ENCODE measurements around the gene COL23A1. TPM values are rescaled to one million over a fixed set of nuclear protein-coding genes. Genes with fewer than 3 reads are reported as not detected.

The COL23A1 gene
- polyA plus RNA-seq, 2 of the 4 experiments (the other 2 are of a cell fraction) = not detected

- no peaks in the 10 kb centered on the region for H3K4me1 ChIP-seq
- no peak for ATAC-seq
- H3K4me3 ChIP-seq = no peak overlapping the region
- WGBS (ENCODE audit: missing lambda C conversion rate) = 60% methylated on average over 7 of the region's 7 CpGs
- FAIRE-seq = no peak
- H3K4me2 ChIP-seq = no peak overlapping the region
- DNase-seq (ENCODE audit: low read depth in 1 of 2, low spot score in 1 of 2) = no peak
- H3K27ac ChIP-seq = no peak overlapping the region
- POLR2A ChIA-PET = no interaction called here
- H3K9me3 ChIP-seq = peaks cover 17% of the 10 kb centered on the region; the same call in 1 of the 3 replicates
- CTCF ChIA-PET = no interaction called here
- TF ChIP-seq EHF (CRISPR knock-in tag; IDR thresholded peaks at IDR 0.05) (no peak), CBX8 (IDR thresholded peaks at IDR 0.05) (no peak), NR3C1 (IDR thresholded peaks at IDR 0.05) (no peak), BCL3 (IDR thresholded peaks at IDR 0.05) (no peak), ESRRA (IDR thresholded peaks at IDR 0.05; ENCODE audit: borderline replicate concordance, low read length) (no peak), MAFK (IDR thresholded peaks at IDR 0.05; ENCODE audit: partially characterized antibody) (no peak), NFE2L2 (conservative IDR thresholded peaks at IDR 0.05; ENCODE audit: low read length) (no peak), JUN (IDR thresholded peaks at IDR 0.05) (no peak), GATA3 (IDR thresholded peaks at IDR 0.05; ENCODE audit: borderline replicate concordance) (no peak), CHD4 (IDR thresholded peaks at IDR 0.05; ENCODE audit: borderline replicate concordance) (no peak)
- TF ChIP-seq, protein P1, sequence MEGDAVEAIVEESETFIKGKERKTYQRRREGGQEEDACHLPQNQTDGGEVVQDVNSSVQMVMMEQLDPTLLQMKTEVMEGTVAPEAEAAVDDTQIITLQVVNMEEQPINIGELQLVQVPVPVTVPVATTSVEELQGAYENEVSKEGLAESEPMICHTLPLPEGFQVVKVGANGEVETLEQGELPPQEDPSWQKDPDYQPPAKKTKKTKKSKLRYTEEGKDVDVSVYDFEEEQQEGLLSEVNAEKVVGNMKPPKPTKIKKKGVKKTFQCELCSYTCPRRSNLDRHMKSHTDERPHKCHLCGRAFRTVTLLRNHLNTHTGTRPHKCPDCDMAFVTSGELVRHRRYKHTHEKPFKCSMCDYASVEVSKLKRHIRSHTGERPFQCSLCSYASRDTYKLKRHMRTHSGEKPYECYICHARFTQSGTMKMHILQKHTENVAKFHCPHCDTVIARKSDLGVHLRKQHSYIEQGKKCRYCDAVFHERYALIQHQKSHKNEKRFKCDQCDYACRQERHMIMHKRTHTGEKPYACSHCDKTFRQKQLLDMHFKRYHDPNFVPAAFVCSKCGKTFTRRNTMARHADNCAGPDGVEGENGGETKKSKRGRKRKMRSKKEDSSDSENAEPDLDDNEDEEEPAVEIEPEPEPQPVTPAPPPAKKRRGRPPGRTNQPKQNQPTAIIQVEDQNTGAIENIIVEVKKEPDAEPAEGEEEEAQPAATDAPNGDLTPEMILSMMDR (IDR thresholded peaks at IDR 0.05) = no peak
Observed at GRCh38 chr5:178467205-178467567, 123.0 kb downstream of the COL23A1 start.

DNA sequence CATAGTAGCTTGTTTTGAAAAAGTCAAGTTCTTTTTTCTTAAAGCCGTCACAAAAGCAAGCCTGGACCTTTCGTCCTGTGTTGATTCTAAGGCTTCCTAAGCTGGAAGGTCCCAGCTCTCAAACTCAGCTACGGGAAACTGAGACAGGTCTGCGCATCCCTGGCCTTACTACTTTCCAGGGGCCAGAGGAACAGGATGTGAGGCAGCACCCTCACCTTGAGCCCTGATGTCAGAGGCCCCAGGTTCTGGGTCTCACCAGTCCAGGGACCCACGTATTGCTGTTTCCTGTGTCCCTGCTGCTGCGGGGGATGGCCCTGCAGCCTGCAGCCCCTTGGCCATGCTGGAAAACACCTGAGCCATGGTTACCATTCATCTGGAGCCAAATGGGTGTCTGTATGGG is 123.9 kb downstream of the COL23A1 start:
- Histone ChIP-seq H3K9me3 (peaks cover 17% of the 10 kb centered on the region; the same call in 1 of the 3 replicates), H3K4me1 (no peaks in the 10 kb centered on the region)
- 59% methylated on average over 6 of the region's 6 CpGs for WGBS (ENCODE audit: missing lambda C conversion rate)

GRCh38 chr5:178465861-178466288 is 124.3 kb downstream of the COL23A1 start:
- Histone ChIP-seq H3K27ac (no peak overlapping the region), H3K9me3 (peaks cover 17% of the 10 kb centered on the region; the same call in 1 of the 3 replicates), H3K4me1 (no peaks in the 10 kb centered on the region), H3K4me3 (no peak overlapping the region), H3K4me2 (no peak overlapping the region)
- TF ChIP-seq, protein P2, sequence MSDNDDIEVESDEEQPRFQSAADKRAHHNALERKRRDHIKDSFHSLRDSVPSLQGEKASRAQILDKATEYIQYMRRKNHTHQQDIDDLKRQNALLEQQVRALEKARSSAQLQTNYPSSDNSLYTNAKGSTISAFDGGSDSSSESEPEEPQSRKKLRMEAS (IDR thresholded peaks at IDR 0.05) = no peak
- TF ChIP-seq FOXS1 (CRISPR knock-in tag; IDR thresholded peaks at IDR 0.05) (no peak), HOXA7 (CRISPR knock-in tag; IDR thresholded peaks at IDR 0.05) (no peak), RARB (CRISPR knock-in tag; IDR thresholded peaks at IDR 0.05) (no peak), RNF2 (IDR thresholded peaks at IDR 0.05; ENCODE audit: borderline replicate concordance, low read depth) (no peak), NR3C1 (IDR thresholded peaks at IDR 0.05) (no peak), NPAS2 (CRISPR knock-in tag; IDR thresholded peaks at IDR 0.05; ENCODE audit: borderline replicate concordance) (no peak)
- TF ChIP-seq, protein P3, sequence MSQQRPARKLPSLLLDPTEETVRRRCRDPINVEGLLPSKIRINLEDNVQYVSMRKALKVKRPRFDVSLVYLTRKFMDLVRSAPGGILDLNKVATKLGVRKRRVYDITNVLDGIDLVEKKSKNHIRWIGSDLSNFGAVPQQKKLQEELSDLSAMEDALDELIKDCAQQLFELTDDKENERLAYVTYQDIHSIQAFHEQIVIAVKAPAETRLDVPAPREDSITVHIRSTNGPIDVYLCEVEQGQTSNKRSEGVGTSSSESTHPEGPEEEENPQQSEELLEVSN (IDR thresholded peaks at IDR 0.05; ENCODE audit: borderline replicate concordance, low read depth) = no peak
- TF ChIP-seq, protein P4, sequence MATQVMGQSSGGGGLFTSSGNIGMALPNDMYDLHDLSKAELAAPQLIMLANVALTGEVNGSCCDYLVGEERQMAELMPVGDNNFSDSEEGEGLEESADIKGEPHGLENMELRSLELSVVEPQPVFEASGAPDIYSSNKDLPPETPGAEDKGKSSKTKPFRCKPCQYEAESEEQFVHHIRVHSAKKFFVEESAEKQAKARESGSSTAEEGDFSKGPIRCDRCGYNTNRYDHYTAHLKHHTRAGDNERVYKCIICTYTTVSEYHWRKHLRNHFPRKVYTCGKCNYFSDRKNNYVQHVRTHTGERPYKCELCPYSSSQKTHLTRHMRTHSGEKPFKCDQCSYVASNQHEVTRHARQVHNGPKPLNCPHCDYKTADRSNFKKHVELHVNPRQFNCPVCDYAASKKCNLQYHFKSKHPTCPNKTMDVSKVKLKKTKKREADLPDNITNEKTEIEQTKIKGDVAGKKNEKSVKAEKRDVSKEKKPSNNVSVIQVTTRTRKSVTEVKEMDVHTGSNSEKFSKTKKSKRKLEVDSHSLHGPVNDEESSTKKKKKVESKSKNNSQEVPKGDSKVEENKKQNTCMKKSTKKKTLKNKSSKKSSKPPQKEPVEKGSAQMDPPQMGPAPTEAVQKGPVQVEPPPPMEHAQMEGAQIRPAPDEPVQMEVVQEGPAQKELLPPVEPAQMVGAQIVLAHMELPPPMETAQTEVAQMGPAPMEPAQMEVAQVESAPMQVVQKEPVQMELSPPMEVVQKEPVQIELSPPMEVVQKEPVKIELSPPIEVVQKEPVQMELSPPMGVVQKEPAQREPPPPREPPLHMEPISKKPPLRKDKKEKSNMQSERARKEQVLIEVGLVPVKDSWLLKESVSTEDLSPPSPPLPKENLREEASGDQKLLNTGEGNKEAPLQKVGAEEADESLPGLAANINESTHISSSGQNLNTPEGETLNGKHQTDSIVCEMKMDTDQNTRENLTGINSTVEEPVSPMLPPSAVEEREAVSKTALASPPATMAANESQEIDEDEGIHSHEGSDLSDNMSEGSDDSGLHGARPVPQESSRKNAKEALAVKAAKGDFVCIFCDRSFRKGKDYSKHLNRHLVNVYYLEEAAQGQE (IDR thresholded peaks at IDR 0.05) = no peak
- 70% methylated on average over 16 of the region's 16 CpGs for WGBS (ENCODE audit: missing lambda C conversion rate)
- no peak for DNase-seq (ENCODE audit: low read depth in 1 of 2, low spot score in 1 of 2)
- POLR2A ChIA-PET = no interaction called here
- CTCF ChIA-PET = no interaction called here
- FAIRE-seq = no peak
- ATAC-seq = no peak

More for the DNA sequence above, 123.9 kb downstream of the COL23A1 start:
- DNase-seq (ENCODE audit: low read depth in 1 of 2, low spot score in 1 of 2) (no peak), FAIRE-seq (no peak), ATAC-seq (no peak)
- POLR2A ChIA-PET = no interaction called here
- TF ChIP-seq EP300 (IDR thresholded peaks at IDR 0.05) = no peak
- TF ChIP-seq KDM5A (IDR thresholded peaks at IDR 0.05) = no peak
- no peak for TF ChIP-seq EHF (CRISPR knock-in tag; IDR thresholded peaks at IDR 0.05)
- no peak for TF ChIP-seq CBX8 (IDR thresholded peaks at IDR 0.05)
- TF ChIP-seq FOSL2 (IDR thresholded peaks at IDR 0.05) = no peak
- TF ChIP-seq FOSL2 (CRISPR knock-in tag; IDR thresholded peaks at IDR 0.05) = no peak
- no peak overlapping the region for H3K4me2 ChIP-seq
- no peak overlapping the region for H3K4me3 ChIP-seq
- CTCF ChIA-PET = no interaction called here
- no peak overlapping the region for H3K27ac ChIP-seq

Measured in A549 (cell line).